Esophagus muscularis mucosa (tissue), 3 donors: ENCODE results near the gene GET3.

ENCODE experiments used
- CTCF ChIP-seq, 3 experiments: fragments of 200-600 bp in 2 of 3; fragments of 450-650 bp in 1 of 3; sonication (generic) in 2 of 3; IDR thresholded peaks; one replicate each; pipeline ENCODE4 v1.5.1; 2017 to 2019; ENCODE audit warnings: antibody characterized with exemption in 3 of 3, mild to moderate bottlenecking in 2 of 3, moderate library complexity in 1 of 3
- POLR2A ChIP-seq: fragments of 450-650 bp; IDR thresholded peaks from one replicate; pipeline ENCODE4 v1.6.1; 2017; ENCODE audit warnings: antibody characterized with exemption, moderate library complexity, mild to moderate bottlenecking, low read depth

- no peak for TF ChIP-seq CTCF (IDR thresholded peaks at IDR 0.05)
- no peak for TF ChIP-seq POLR2A
Measured at GRCh38 chr19:12711187-12711586, 26.1 kb upstream of the GET3 start.
